Astrocyte of the spinal cord (primary cell): ENCODE results near the gene HLX.

Experiments
- DNase-seq: peaks from one replicate; pipeline ENCODE4 v3.0.0; 2011; ENCODE audit warnings: low read depth, low spot score
- H3K4me3 ChIP-seq: 2 replicates; pipeline ENCODE4 v1.5.1; 2011; ENCODE audit warnings: low read depth, mild to moderate bottlenecking, low read length, moderate library complexity
- in situ Hi-C: cut with HindIII; loops from 2 replicates; pipeline ENCODE4 v1.10.0; 2017; ENCODE audit warnings: low sequenced_read_pairs
- TF ChIP-seq, protein P1 (sequence below): IDR thresholded peaks from 2 replicates; pipeline ENCODE4 v1.5.1; 2012; ENCODE audit warnings: low read depth, mild to moderate bottlenecking, low read length, inconsistent platforms

HLX gene, protein sequence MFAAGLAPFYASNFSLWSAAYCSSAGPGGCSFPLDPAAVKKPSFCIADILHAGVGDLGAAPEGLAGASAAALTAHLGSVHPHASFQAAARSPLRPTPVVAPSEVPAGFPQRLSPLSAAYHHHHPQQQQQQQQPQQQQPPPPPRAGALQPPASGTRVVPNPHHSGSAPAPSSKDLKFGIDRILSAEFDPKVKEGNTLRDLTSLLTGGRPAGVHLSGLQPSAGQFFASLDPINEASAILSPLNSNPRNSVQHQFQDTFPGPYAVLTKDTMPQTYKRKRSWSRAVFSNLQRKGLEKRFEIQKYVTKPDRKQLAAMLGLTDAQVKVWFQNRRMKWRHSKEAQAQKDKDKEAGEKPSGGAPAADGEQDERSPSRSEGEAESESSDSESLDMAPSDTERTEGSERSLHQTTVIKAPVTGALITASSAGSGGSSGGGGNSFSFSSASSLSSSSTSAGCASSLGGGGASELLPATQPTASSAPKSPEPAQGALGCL

GRCh38 chr1:220879076-220879508 lies at the start of gene HLX:
Gene HLX, plus strand, starts transcription at chr1:220879443. Its CDS starts 415 bp downstream, at chr1:220879858.
- H3K4me3 ChIP-seq = peak within 1 kb of the TSS; percentile 67
- in situ Hi-C loops = no loop called here
- TF ChIP-seq, protein P1, sequence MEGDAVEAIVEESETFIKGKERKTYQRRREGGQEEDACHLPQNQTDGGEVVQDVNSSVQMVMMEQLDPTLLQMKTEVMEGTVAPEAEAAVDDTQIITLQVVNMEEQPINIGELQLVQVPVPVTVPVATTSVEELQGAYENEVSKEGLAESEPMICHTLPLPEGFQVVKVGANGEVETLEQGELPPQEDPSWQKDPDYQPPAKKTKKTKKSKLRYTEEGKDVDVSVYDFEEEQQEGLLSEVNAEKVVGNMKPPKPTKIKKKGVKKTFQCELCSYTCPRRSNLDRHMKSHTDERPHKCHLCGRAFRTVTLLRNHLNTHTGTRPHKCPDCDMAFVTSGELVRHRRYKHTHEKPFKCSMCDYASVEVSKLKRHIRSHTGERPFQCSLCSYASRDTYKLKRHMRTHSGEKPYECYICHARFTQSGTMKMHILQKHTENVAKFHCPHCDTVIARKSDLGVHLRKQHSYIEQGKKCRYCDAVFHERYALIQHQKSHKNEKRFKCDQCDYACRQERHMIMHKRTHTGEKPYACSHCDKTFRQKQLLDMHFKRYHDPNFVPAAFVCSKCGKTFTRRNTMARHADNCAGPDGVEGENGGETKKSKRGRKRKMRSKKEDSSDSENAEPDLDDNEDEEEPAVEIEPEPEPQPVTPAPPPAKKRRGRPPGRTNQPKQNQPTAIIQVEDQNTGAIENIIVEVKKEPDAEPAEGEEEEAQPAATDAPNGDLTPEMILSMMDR = no peak
- peak; percentile 91 for DNase-seq

DNA sequence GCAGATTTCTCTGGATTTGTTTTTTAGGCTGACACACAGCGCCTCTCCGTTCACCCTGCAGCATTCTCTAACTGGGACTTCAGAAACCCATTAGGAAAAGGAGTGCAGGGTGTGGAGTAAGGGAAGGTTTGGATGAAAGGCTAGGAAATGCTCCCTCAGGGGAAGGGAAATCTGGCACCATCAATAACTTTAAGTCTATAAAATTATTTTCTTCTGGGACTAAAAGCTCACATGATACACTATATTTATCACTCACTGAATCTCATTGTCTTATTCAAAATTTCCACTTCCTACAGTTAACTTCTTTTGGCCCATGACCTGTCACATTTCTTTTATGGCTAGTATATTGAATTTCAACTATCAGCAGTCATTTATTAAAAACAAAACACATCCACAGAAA lies 45.8 kb upstream of the HLX start:
- in situ Hi-C loops = no loop called here
- TF ChIP-seq, protein P1 = no peak

DNA sequence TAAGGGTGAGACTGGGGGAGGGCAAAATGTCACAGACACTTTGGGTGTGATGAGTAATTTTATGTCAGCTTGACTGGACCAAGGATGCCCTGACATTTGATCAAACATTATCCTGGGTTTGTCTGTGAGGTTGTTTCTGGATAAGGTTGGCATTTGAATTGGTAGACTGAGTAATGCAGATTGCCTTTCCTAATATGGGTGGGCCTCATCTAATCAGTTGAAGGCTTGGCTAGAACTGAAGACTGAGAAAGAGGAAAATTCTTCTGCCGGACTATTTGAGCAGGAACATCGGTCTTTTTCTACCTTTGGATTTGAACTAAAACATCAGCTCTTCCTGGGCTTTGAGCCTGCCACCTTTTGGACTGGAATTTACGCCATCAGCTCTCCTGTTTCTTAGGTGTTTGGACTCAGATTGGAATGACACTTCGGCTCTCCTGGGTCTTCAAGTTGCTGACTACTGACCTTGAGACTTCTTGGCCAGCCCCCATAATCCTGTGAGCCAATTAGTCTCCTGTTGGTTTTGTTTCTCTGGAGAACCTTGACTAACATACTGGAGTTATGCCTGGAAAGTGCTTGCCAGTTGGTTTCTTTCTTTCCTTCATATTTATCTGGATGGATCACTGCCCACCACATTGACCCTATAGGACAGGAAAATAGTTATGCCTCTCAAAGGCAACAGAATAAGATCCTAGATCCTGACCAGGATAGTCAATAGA lies 44.9 kb upstream of the HLX start:
- TF ChIP-seq, protein P1 = no peak
- DNase-seq = no peak
- no peak overlapping the region for H3K4me3 ChIP-seq
- in situ Hi-C loops = no loop called here

More for the DNA sequence above, 45.8 kb upstream of the HLX start:
- no peak for DNase-seq
- no peak overlapping the region for H3K4me3 ChIP-seq

- no peak overlapping the region for H3K4me3 ChIP-seq
- no peak for DNase-seq
- TF ChIP-seq, protein P1 = no peak
- in situ Hi-C loops = no loop called here
These were observed 40.7 kb upstream of the HLX start for GRCh38 chr1:220838578-220838977.

DNA sequence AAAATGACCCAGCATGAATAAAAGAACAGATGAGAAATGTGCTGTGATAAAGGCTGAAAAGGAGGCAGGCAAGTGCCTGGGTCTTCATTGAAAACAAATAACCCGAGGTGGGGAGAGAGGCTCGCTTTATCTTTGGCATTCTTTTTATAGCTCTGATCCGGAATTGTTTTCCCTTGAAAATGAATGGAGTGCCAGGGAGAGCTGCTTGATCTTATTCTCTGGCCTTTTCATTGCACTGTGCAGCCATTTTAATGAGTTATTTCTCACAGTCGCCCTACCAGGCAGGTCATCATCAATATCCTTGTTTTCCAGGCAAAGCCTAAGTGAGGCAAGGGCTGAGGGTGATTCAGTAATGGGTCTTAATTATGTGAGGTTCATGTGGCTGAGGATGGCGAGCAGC lies 39.8 kb upstream of the HLX start:
- TF ChIP-seq, protein P1 = no peak
- in situ Hi-C loops = no loop called here
- H3K4me3 ChIP-seq = no peak overlapping the region
- DNase-seq = no peak

DNA sequence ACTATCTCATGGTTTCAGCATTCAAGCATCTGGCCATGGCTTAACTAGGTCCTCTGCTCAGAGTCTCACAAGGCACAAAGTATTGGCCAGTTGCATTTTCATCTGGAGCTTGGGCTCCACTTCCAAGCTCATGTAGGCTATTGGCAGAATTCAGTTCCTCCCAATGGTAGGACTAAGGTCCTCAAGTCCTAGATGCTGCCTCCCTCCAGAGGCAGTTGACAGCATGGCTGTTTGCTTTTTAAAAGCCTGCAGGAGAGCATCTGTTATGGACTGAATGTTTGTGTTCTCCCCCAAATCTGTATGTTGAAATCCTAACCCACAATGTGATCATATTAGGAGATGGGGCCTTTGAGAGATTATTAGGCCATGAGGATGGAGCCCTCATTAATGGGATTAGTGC lies 38.0 kb upstream of the HLX start:
- in situ Hi-C loops = no loop called here
- DNase-seq = no peak
- TF ChIP-seq, protein P1 = no peak
- H3K4me3 ChIP-seq = no peak overlapping the region
